HG03108 (cell line): Measurements from ENCODE around the gene OR5K1.

Experiments
- ATAC-seq: cut with Tn5 transposase; IDR thresholded peaks from one replicate; pipeline ENCODE4 v1.9.1; 2021; ENCODE audit warnings: moderate library complexity; ENCODE audit not compliant: unreplicated experiment

Gene OR5K1

DNA sequence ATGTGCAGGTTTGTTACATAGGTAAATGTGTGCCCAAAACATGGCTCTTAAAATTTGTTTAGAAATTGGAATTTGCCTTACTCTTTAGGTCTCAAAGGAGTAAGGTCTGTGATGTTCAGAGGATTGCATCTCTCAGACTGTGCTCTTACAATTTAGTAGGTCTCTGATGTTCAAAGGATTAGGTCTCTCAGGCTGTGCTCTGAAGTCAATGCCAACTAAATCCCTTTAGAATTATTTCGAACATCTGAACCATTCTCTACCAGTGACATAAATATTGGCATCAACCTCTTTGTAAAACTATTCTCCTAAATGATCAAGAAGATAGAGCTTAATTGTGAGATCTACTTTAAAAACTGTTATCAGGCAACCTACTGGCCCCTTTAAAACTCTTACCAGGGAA lies at the start of gene OR5K1:
TSS of gene OR5K1 (plus strand) at position 301 of the 400 bp plus-strand sequence. CDS start 6,376 bp downstream, outside the sequence.
- no peak for ATAC-seq

DNA sequence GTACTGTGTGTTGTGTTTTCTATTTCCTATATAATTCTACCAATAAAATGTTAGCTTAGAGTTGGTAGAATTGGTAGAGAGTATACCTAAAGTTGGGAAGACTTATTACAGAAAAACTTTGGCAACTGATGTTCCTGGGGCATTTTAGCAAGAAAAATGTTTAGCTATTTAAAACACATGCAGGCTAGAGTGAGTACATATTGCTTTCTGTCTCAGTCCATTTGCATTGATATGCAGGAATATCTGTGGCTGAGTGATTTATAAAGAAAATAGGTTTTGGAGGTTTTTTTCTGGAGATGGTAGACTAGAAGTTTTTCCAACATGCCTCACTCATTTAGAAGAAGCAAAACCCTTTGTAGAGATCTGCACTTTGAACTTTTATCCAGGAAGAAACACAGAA lies 30.4 kb upstream of the OR5K1 start:
- ATAC-seq = no peak

DNA sequence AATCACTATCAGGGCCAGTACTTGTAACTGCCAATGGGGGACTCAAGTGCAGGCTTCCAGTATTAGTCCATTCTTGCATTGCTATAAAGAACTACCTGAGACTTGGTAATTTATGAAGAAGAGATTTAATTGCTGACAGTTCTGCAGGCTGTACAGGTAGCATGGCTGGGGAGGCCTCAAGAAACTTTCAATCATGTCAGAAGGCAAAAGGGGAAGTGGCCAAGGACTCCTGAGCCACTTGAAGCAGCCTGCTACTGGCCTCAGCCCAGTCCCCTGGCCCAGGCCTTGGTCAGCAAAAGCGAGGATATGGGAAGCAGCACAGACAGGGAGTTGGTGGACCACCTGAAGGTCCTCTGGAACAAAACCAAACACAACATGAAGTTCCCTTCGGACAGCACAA lies 29.2 kb upstream of the OR5K1 start:
- ATAC-seq = no peak

DNA sequence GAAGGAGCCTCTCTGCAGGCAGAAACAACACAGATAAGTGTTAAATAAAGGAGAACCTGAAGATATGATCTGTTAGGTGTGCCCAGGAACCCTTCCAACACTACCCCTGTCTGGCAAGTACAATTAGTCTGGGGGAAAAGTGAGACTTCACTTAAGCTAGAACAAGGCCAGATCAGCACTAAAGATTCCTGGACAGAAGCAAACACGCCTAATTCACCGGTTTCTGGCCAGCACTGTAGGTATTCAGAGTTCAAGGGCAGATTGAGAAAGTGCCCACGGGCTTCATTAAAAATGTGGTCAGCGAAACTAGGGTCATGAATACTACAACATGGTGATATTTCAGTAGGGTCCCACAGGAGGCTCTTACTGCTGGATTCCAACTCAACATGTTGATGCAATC lies 28.6 kb upstream of the OR5K1 start:
- no peak for ATAC-seq

DNA sequence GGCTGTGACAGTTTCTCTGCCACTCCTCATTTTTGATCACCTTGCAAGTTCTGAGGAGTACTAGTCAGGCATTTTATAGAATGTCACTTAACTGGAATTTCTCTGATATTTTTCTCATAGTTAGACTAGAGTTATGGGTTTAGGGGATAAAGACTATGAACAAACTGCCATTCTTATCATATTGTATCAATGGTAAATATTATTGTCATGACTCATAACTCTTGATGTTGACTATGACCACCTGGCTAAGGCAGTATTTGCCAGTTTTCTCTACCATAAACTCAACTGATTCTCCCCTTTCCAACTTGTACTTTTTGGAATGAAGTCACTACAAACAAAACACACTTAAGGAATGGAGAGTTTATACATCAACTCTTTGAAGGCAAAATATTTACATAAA lies 22.7 kb upstream of the OR5K1 start:
- no peak for ATAC-seq

DNA sequence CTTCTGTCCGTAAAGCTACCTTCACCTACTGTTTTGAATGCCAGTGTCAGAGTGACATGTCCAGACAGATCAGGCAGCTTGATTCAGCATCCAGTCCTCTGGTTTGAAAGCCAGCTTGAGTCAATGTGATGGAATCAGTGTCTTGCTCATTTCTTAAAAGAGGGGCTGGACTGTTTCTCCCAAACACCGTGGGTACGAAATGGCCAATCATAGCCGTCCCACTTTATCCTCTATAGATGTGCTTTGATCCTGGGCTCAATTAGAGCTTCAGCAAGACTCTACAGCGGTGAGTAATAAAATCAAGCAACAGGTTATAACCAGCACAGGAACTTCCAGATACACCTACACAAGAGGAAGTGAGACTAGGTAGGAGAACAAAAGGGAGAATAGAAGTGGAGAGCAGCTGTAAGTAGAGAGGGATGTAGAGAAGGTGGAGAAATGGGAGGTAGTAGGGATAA lies 17.0 kb upstream of the OR5K1 start:
- ATAC-seq = peak; percentile 78

DNA sequence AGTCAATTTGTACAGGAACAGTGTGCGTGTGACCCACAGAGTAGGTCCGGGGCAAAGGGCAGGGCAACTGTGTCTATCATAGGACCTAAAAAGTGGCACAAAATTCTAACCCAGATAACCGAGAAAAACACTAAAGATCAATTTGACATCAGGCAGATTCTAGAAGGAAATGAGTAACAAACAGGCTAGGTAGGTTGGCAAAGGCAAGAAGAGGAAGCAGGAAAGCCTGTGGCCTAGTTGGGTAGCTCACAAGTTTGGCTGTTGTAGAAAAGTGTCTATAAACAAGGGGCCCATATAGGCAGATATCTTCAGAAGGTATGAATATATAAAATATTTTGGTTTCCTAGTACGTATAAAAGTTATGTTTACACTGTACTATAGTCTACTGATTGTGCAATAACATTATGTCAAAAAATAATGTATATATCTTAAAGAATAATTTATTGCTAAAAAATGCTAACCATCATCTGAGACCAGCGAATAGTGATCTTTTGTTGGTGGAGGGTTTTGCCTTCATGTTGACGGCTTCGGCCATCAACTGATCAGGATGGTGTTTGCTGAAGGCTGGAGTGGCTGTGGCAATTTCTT lies 13.3 kb upstream of the OR5K1 start:
- no peak for ATAC-seq

DNA sequence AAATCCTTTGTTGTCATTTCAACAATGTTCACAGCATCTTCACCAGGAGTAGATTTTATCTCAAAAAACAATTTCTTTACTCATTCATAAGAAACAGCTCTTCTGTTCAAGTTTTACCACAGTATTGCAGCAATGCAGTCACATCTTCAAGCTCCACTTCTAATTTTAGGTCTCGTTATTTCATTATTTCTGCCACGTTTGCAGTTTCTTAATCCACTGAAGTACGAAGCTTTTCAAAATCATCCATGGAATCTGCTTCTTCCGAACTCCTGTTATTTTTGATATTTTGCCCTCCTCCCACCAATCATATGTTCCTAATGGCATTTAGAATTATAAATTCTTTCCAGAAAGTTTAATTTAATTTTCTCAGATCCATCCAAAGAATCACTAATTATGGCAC lies 12.6 kb upstream of the OR5K1 start:
- ATAC-seq = no peak

DNA sequence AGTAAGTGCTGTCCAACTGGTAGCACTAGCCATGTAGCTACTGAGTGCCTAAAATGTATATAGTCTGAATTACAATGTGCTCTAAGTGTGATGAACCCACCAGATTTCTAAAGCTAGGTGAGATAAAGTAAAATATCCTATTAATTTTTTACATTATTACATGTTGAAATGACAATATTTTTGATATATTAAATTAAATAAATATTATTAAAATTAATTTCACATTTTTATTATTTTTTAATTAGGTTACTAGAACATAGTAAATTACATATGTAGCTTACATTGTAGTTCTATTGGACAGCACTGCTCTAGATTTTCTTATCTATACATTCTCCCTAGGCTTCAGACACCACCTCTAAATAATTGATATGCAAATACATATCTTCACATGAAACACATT lies 9.2 kb upstream of the OR5K1 start:
- no peak for ATAC-seq

DNA sequence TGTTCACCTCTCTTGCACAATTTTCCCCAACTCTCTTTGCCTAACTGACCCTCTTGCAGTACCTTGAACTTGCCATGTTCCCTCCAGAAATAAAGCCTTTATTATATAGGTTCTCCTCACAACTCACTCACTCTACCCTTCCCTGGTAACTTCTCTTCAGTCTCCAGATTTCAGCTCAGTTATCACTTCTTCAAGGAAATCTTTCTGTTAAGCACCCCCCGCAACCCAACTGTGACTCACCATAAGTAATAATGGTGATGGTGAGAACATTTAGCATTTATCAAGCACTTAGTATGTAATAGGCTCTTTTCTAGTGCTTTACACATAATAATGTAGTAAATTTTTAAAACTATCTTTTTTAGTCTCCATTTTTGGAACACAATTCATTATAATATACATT lies 8.1 kb upstream of the OR5K1 start:
- no peak for ATAC-seq

DNA sequence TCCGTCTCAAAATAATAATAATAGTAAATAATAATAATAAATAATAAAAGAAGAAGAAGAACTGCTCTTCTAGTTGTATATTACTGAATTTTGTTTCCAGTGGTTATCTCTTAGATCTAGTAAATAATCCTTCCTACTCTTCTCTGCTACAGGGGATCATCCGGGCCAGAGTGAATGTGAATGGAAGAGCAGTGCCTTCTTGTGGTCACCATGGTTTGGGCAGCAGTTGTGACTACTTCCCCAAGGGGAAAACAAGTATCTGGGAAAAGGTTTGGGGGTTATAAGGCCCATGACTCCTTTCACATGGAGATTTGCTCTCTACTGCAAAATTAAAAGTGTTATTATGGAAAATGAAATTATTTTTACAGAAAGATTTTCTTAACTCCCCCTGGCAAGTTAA lies 5.5 kb upstream of the OR5K1 start:
- no peak for ATAC-seq

DNA sequence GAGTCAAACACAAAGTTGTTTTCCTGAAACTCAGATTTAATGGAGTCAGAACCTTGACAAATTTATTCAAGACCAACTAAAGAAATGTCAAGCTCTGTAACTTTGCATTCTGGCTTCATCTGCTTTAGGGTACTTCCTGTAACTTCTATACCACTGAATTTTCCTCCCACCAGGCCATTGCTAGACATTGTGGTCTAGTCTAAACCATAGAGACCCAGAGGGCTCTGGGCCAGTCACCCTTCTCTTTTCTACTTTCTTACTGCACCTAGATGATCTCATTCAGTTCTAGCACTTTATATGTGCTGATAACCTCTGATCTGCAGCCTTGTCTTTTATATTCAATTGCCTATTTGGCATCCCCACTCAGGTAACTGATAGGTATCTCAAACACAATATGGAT lies 2.8 kb upstream of the OR5K1 start:
- no peak for ATAC-seq

DNA sequence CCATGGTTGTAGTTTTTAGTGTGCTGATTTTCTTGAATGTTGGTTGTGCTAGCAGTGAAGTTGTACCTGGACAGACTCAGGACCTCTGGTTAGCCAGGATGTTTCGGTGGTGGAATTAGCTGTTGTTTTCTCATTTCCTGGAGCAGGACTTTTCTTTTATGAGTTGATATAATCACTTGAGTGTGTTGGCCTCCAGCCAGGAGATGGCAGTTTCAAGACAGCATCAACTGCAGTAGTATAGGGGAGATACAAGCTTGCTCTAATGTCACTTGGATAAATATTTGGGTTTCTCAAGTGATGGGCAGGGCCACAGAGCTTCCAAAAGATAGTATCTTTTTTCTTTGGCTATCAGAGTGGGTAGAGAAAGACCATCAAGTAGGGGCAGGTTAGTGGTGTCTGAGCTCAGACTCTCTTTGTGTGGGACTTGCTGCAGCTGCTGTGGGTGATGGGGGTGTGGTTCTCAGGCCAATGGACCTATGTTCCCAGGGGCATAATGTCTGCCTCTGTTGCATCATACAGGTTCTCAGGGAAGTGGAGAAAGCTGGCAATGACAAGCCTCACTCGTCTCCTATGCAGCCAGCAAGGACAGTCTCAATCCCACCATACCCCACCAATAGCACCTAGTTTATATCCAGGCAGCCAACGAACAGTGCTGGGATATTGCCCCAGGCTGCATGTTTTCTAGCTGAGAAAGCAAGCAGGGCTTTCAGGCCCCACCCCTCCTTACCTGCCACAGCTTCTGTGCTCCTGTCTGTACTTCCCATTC lies 19.9 kb downstream of the OR5K1 start:
- ATAC-seq = no peak

DNA sequence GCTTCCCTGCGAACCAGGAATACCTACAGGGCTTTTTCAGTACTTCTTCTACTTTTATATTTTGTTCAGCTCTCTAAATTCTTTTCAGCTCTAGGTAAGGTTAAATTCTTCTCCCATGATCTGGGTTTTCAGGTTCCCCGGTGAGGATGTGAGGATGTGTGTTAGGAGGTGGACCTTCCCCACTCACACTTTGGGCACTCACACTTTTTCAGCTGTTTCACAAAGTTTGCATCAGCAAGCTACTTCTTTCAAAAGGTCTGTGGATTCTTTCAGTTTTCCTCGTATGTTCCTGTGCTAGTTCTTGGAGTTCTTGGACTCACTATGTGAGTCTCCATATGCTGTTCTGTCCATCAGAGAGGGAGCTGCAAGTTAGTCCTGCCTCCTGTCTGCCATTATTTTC lies 20.6 kb downstream of the OR5K1 start:
- ATAC-seq = no peak

DNA sequence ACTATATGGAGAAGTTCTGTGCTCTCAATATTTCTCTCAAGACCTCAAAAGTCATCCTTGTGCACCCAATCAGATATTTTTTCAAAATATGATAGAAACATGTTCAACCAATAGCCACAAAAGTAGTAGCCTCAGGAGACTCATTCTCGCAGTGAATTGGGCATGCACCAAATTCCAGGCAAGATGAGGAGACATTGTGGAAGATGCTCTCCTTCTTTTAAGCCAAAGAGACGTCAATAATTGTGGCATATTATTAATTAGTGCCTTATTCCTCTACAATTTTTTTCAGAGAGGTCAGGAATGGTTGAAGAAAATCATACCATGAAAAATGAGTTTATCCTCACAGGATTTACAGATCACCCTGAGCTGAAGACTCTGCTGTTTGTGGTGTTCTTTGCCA lies 34.4 kb downstream of the OR5K1 start, which contains the start of gene OR5K2:
TSS of gene OR5K2 (plus strand) at position 301 of the 400 bp plus-strand sequence. CDS start at position 301, 0 bp downstream.
- ATAC-seq = no peak

DNA sequence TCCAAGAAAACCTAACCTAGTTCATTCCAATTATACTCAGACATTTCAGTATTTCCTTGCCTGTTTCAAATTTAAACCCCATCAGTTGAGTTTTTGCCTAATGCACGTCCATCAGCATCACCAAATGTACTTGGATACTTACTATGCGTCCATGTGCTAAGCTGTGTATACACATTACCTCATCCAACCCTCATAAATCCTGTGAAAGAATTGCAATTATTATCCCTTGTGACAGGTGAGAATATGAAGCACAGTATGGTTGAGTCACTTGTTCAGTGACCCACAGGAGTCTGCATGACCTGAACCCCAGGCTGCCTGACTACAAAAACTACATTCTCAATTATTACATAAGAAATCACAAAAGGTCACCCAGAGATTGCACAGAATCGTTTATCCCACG lies 37.0 kb downstream of the OR5K1 start:
- ATAC-seq = no peak

DNA sequence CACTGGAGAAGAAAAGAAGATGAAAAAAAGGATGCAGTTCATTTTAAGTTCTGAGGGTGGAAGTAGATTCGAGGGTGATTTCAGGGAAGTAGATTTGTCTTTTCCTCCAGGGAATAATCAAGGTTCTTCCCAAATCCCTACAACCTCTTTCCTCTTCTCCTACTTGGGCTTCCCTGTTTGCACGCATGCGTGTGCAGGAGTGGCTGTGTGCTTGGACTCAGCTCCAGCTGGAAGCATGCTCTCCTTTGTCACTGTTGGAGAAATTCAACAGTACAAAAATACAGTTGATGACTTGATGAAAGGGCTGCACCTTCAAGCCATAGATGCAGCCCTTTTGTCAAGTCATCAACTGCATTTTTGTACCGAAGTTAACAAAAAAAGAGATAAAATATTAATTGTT lies 38.3 kb downstream of the OR5K1 start:
- ATAC-seq = no peak

DNA sequence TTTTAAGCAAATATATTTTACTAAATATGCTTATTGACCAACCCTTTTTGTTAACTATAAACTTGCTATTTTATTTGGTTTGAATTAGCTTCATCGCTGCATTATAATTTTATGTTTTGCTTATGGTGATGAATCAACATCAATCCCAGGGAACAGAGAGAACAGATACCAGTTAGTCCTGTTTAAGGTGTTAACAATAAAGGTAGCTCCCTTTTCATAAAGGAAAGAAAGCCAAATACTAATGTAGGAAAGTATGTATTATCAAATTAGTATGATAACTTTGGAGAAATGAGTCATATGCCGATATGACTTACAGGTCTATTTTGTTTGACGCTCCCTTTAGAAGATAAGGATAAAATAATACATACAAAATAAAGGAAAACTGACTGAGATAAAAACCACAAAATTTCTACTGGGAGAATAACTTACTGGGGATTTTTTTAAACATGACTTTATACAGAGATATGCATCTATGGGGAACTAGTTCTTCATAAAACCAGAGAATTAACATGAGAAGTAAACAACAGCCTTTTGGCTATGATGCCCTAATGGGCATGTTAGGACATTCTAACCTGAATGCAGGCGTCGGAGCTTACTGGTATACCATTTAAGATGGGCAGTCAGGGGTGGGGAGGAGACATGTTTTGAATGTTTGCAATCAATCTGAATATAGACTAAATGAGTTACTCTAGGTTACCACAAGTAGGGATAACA lies 39.0 kb downstream of the OR5K1 start:
- ATAC-seq = no peak

DNA sequence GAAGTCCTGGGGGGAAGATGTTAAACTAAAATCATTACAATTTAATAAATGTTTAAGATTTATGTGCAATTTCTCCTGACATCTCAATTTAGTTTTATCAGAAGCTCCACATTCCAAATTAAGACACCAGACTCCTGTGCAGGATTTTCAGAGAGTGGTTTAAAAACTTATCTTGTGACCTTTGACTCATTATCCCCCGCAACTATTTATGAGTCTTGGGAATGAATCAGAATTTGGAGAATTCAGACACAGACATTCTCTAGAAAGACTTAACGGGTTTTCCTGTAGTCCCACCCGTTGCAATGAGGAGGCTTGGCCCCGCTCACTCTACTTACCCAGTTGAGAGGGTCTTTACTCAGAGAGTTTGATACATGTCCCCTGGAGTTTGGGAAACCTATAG lies 41.5 kb downstream of the OR5K1 start:
- ATAC-seq = no peak

DNA sequence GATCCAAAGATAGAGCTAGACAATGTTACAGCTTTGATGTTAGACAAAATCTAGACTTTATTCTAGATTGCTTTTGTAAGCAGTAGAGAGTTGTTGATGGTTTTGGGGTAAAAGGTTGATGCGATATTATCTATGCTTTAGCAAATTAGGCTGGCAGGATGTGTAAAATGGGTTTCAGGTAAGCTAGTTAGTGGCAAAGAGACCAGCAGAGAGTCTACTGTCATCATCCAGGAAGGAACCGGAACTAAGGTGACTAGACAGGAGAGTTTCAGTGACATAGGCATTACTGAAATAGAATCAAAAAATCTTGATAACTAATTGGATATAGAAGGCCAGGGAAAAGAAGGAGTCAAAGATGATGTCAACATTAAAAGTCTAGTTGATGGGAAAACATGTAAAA lies 45.6 kb downstream of the OR5K1 start:
- no peak for ATAC-seq

DNA sequence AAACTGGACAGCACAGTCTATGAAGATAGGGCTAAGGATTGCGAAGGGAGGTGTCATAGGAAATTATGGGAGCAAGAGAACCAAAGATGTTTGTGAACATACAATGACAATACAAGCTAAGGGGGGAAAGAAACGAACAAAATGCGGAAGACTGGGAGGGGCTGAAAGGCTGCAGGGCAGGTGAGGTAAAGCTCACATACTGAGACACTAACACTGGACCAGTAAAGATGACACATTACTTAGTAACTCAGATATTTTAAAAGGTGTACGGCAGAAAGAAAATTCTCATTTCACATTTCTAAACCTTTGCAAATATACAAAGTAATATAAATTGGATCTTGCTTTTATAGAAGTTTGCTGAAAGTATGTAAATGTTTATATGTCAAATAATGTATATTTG lies 49.6 kb downstream of the OR5K1 start:
- no peak for ATAC-seq

DNA sequence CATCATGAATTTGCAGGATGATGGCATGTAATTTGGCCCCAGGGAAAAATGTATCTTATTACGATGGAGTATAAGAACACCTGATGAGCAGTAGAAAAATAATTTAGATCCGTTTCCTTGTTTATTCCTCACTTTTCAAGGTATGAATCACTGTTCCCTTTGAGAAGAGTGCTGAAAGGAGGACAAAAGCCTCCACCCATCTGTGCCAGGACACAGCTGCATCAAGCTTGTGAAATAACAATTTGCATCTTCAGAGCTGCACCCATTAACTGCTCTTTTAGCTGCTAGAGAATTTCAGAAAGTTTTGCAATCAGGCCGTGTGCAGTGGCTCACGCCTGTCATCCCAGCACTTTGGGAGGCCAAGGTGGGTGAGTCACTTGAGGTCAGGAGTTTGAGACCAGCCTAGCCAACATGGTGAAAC lies 50.1 kb downstream of the OR5K1 start:
- no peak for ATAC-seq
